Measurements from ENCODE around the gene KIRREL3.
A peak's percentile ranks its signal among the peaks of the same experiment; 100 is the strongest.

Gene KIRREL3

GRCh38 chr11:126992065-126992803, 8.3 kb downstream of the KIRREL3 start:
- H3K4me3 ChIP-seq (ENCODE audit: low read length), result no peak overlapping the region
- no peak for TF ChIP-seq CTCF (conservative IDR thresholded peaks at IDR 0.05; ENCODE audit: low read depth, low read length)
- DNase-seq (ENCODE audit: low read depth), result peak; percentile 64

DNA sequence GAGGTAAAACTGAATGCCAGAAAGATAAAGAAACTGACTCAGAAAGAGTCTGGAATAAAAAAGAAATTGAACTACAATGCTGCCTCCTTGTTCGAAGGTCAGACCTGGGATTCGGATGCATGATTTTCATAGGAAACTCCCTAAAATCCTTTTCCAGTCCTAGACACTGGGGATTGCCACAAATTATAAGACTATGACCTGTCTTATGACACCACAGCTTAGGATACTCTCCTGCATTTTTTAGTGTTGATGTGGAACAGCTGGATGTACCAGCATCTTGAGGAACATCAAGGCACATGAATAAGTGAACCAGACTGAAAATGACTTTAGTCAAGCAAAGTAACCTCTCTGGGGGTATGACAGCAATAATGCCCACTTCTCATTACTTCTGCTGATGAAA, 9.0 kb downstream of the KIRREL3 start:
- no peak for TF ChIP-seq CTCF (conservative IDR thresholded peaks at IDR 0.05; ENCODE audit: low read depth, low read length)
- DNase-seq (ENCODE audit: low read depth), result no peak
- no peak overlapping the region for H3K4me3 ChIP-seq (ENCODE audit: low read length)

DNA sequence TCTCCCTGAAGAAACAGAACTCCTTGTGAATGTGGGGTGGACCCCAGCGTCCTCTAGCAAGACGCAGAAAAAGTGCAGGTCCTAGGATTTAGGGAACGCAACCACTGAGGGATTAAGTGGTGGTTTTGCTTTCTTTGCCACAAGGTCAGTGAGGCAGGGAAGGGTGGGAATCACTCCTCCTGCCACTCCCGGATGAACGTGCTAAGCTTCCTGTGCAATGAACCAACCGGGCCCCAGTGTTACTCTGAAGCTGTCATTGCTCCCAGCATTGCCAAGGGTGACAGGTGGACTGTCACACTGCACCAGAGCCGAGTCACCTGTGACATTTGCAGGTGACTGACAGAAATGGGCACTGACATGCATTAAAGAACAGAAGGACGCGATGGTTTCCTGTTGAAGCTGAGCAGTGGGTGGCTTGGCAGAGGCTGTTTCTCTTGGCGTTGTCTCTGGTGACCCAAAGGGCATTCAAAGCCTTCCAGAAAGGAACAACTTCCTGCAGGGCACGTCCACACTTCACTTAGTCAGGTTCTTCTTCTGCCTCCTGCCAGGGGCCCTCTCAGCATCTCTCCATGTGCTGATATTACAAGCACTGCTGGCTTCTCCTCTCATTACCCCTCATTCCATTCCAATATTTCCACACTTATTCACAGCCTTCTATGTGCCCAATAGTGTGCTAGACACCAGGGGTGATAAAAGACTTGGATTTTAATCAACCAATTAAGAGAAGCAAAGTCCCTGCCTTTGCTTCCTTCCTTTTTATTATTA, 9.7 kb downstream of the KIRREL3 start:
- DNase-seq (ENCODE audit: low read depth), result no peak
- no peak for TF ChIP-seq CTCF (conservative IDR thresholded peaks at IDR 0.05; ENCODE audit: low read depth, low read length)
- peak overlapping the region; percentile 17 for H3K4me3 ChIP-seq (ENCODE audit: low read length)

- DNase-seq (ENCODE audit: low read depth), result no peak
- H3K4me3 ChIP-seq (ENCODE audit: low read length), result peak overlapping the region; percentile 17
- TF ChIP-seq CTCF (conservative IDR thresholded peaks at IDR 0.05; ENCODE audit: low read depth, low read length), result peak; percentile 98
These were observed 10.4 kb downstream of the KIRREL3 start for GRCh38 chr11:126989942-126990715.

GRCh38 chr11:126988655-126989054, 11.9 kb downstream of the KIRREL3 start:
- no peak for DNase-seq (ENCODE audit: low read depth)
- H3K4me3 ChIP-seq (ENCODE audit: low read length), result no peak overlapping the region
- TF ChIP-seq CTCF (conservative IDR thresholded peaks at IDR 0.05; ENCODE audit: low read depth, low read length), result no peak

DNA sequence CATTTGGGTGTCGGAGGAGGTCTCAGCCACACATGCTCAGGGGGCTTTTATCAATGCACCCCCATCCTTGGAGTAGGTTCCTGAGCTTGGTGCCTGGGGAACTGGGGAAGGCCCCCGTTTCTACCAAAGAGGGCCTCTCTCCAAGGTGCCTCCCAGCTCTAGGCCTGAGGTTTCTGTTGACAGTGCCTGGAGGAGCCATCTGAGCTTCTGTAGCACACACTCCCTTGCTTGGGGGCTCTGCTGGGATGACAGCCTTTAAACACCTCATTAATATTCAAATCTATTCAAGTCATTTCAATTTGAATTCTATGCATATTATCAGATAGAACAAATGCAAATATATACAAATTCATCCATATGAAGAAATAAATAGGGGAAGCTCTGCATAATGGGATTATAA, 18.9 kb downstream of the KIRREL3 start:
- H3K4me3 ChIP-seq (ENCODE audit: low read length), result no peak overlapping the region
- DNase-seq (ENCODE audit: low read depth), result no peak
- TF ChIP-seq CTCF (conservative IDR thresholded peaks at IDR 0.05; ENCODE audit: low read depth, low read length), result no peak
